Coronary artery (tissue), 2 donors: ENCODE data around the gene SORCS3.

Experiments
- DNase-seq: peaks from one replicate; pipeline ENCODE4 v3.0.0-alpha.2; 2017; ENCODE audit warnings: low spot score
- H3K27ac ChIP-seq, 2 donors: fragments of 200-600 bp; sonication (generic); one replicate each; pipeline ENCODE4 v1.5.1; 2016 to 2019
- H3K4me3 ChIP-seq: fragments of 200-600 bp; sonication (generic); 2 replicates; pipeline ENCODE4 v1.5.1; 2016; ENCODE audit warnings: mild to moderate bottlenecking, moderate library complexity
- CTCF ChIP-seq: fragments of 200-600 bp; sonication (generic); IDR thresholded peaks from one replicate; pipeline ENCODE4 v1.5.1; 2019; ENCODE audit warnings: antibody characterized with exemption

Gene SORCS3

DNA sequence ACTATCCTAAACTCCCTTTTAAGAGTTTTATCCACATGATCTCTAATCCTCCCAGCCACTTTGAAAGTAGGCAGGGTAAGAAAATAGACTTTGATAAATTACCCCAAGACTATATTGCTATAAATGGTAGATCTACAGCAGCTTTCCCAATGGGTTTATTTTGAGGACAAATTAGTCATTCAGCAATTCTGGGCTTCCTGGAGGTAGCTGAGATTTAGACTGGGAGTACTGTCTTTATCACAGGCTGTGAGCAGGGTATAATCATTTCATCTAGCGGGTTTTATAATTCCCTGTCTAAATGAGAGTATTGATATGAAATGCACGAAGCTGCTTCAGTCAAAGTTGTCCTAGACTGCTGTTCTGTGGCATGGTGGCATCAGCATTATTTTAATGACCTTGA, 279.4 kb downstream of the SORCS3 start:
- no peak for TF ChIP-seq CTCF
- no peak overlapping the region for H3K27ac ChIP-seq
- H3K4me3 ChIP-seq: no peak overlapping the region
- DNase-seq: no peak

DNA sequence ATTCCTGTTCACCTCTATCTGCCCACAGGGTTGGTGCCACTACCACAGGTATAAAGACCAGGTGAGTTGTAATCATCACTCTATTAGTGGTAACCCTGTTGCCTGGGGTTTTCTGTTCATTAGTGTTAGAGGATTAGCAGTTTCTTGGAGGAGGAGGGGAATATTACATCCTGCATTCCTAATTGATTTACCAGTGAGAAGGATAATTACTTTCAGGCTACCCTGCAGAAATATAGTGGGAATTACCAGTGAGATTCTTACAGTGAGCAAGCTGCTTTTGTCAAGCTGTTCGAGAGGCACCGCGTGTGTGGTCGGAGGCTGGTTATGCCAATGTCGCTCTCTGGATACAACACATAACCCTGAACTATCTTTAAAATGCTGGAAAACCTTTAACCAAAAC, 280.7 kb downstream of the SORCS3 start:
- DNase-seq: no peak
- H3K27ac ChIP-seq: no peak overlapping the region
- no peak overlapping the region for H3K4me3 ChIP-seq
- TF ChIP-seq CTCF: no peak

DNA sequence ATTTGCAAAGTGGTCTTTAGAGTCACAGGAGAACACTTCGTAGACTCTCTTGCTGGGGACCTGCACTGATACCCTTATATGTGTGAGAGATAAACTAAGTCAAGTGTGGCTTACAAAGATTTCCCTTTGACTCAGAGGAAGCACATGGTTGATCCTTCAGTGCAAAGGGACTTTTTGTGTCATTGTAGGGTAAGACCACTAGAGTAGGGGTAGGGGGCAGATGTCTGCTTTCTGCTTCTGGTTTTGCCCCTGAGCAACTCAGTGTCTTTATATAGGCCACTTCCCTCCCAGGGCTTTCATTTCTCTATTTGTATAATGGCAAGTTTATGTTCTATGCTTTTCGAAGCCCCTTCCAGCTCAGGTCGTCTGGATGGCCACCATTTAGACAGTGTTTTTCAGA, 281.7 kb downstream of the SORCS3 start:
- no peak overlapping the region for H3K4me3 ChIP-seq

DNA sequence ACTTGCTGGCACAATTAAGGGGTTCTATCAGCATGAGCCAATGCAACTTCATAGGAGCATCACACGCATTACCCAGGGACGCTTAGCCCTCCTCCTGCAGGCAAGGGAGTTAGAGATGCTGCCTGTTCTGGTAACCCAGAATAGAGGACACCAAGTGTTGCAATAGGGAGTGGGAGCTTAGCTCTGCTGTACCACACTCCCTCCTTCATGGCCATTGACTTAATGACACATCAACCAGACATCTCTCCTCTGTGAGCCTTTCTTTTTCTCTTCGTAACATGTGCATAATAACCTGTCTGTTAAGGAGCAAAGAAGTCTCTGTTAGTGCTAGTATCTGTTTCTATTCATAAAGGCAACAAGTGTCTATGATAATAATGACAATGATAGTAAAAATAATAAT, 282.4 kb downstream of the SORCS3 start:
- DNase-seq: no peak
- no peak overlapping the region for H3K4me3 ChIP-seq
- no peak overlapping the region for H3K27ac ChIP-seq
- no peak for TF ChIP-seq CTCF

More for the DNA sequence above, 281.7 kb downstream of the SORCS3 start:
- H3K27ac ChIP-seq: no peak overlapping the region
- no peak for TF ChIP-seq CTCF
- no peak for DNase-seq

DNA sequence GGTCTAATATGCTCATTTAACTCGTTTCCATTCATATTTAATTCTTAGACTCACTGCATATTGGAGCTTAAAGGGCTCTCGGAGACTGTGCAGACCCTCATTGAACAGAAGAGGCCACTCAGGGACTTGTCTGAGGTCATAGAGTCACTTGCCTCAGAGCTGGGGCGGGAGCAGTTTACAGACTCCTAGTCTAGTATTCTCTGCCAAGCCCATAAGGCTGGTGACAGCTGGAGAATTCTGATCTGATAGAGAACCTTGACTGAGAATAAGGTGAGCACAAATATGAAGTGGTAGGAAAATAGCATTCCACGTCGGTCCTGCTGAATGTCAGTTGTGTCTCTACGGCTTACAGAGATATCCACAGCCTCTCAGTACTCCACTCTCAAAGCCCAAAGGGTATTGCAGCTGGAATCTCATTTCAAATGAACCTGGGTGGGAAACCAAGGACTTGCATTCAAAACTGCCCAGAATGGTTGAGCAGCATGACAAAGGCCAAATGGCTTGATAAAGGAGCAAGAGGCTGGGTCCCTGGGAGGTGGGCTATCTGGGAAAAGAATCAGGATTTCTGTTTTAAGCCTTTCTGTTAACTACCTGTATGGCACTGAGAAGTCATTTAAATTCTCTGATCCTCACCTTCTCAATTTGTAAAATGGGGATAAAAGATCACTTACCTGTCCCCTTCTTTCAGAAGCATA, 283.2 kb downstream of the SORCS3 start:
- DNase-seq: no peak
- Histone ChIP-seq H3K27ac (no peak overlapping the region), H3K4me3 (no peak overlapping the region)
- no peak for TF ChIP-seq CTCF

GRCh38 chr10:104925232-104925851, 284.3 kb downstream of the SORCS3 start:
- Histone ChIP-seq H3K27ac (no peak overlapping the region), H3K4me3 (no peak overlapping the region)
- no peak for DNase-seq
- no peak for TF ChIP-seq CTCF

- TF ChIP-seq CTCF: no peak
- DNase-seq: no peak
- Histone ChIP-seq H3K4me3 (no peak overlapping the region), H3K27ac (no peak overlapping the region)
These were observed 287.6 kb downstream of the SORCS3 start for GRCh38 chr10:104928734-104929133.
